Regular cardiac myocyte (primary cell): ENCODE results near the gene CHST9. TPM values are rescaled to one million over a fixed set of nuclear protein-coding genes. Genes with fewer than 3 reads are reported as not detected.

Source experiments
- total RNA-seq: library from RNA; depleted of rRNA; stranded (reverse); fragments of >200 nt; gene quantifications from 2 replicates; pipeline ENCODE4 v1.2.3, GENCODE V29; 2014

Gene CHST9
- under 0.01 TPM in 2 replicates for total RNA-seq

GRCh38 chr18:27185025-27185763, at the start of gene CHST9:
CHST9 (minus strand) TSS chr18:27185308; CDS start chr18:27142809, 42,499 bp downstream.

GRCh38 chr18:26865557-26865956, 319.6 kb downstream of the CHST9 start, which contains the start of gene AQP4:
AQP4 (minus strand) TSS chr18:26865707; CDS start chr18:26865689, 18 bp downstream.

